H9 (cell line): ENCODE data around the gene MTHFD1L. TPM values are rescaled to one million over a fixed set of nuclear protein-coding genes. Genes with fewer than 3 reads are reported as not detected.

Experiments
- DNase-seq: peaks from one replicate; pipeline ENCODE4 v3.0.0-alpha.2; 2017
- H2AFZ ChIP-seq: one replicate; pipeline ENCODE4 v1.6.1; 2013; ENCODE audit warnings: mild to moderate bottlenecking, low read length, control low read depth, moderate library complexity
- H2AK5ac ChIP-seq: 2 replicates; pipeline ENCODE4 v1.6.1; 2013; ENCODE audit warnings: low read length, control low read depth, mixed read lengths; ENCODE audit not compliant: insufficient read length
- H2BK120ac ChIP-seq: one replicate; pipeline ENCODE4 v1.6.1; 2013; ENCODE audit warnings: low read depth, mild to moderate bottlenecking, low read length, control low read depth, inconsistent platforms; ENCODE audit not compliant: poor library complexity, severe bottlenecking
- H2BK12ac ChIP-seq: 2 replicates; pipeline ENCODE4 v1.6.1; 2013; ENCODE audit warnings: low read length, control low read depth, mixed read lengths, low read depth; ENCODE audit not compliant: insufficient read length
- H2BK15ac ChIP-seq: 2 replicates; pipeline ENCODE4 v1.6.1; 2013; ENCODE audit warnings: low read depth, low read length, control low read depth
- H2BK20ac ChIP-seq: one replicate; pipeline ENCODE4 v1.6.1; 2013; ENCODE audit warnings: low read depth, mild to moderate bottlenecking, low read length, control low read depth, inconsistent platforms; ENCODE audit not compliant: poor library complexity, severe bottlenecking
- H2BK5ac ChIP-seq: 2 replicates; pipeline ENCODE4 v1.6.1; 2013; ENCODE audit warnings: low read length, control low read depth, mixed read lengths; ENCODE audit not compliant: insufficient read length
- H3K14ac ChIP-seq: 2 replicates; pipeline ENCODE4 v1.6.1; 2013; ENCODE audit warnings: low read length, control low read depth; ENCODE audit not compliant: insufficient read depth
- H3K18ac ChIP-seq: 2 replicates; pipeline ENCODE4 v1.6.1; 2013; ENCODE audit warnings: low read depth, mild to moderate bottlenecking, mixed read lengths, low read length, control low read depth; ENCODE audit not compliant: insufficient read length
- H3K23ac ChIP-seq: 2 replicates; pipeline ENCODE4 v1.6.1; 2013; ENCODE audit warnings: low read length, control low read depth, mixed read lengths, low read depth; ENCODE audit not compliant: insufficient read length
- H3K23me2 ChIP-seq: 2 replicates; pipeline ENCODE4 v1.6.1; 2013; ENCODE audit warnings: low read depth, mild to moderate bottlenecking, mixed read lengths, low read length, control low read depth; ENCODE audit not compliant: insufficient read length, poor library complexity, severe bottlenecking
- H3K27ac ChIP-seq: 2 replicates; pipeline ENCODE4 v1.5.1; 2013; ENCODE audit warnings: low read length, control low read depth, mixed read lengths, low read depth; ENCODE audit not compliant: insufficient read length
- H3K27me3 ChIP-seq: 2 replicates; pipeline ENCODE4 v1.6.1; 2013; ENCODE audit warnings: low read length, control low read depth, inconsistent platforms; ENCODE audit not compliant: insufficient read depth
- H3K4ac ChIP-seq: 2 replicates; pipeline ENCODE4 v1.6.1; 2013; ENCODE audit warnings: low read depth, mild to moderate bottlenecking, control low read depth, inconsistent platforms, low read length, moderate library complexity
- H3K4me1 ChIP-seq: 2 replicates; pipeline ENCODE4 v1.6.1; 2013; ENCODE audit warnings: low read length, control low read depth, inconsistent platforms; ENCODE audit not compliant: insufficient read depth
- H3K4me2 ChIP-seq: 2 replicates; pipeline ENCODE4 v1.6.1; 2013; ENCODE audit warnings: low read length, control low read depth, mixed read lengths; ENCODE audit not compliant: insufficient read length, insufficient read depth
- H3K56ac ChIP-seq: 2 replicates; pipeline ENCODE4 v1.6.1; 2013; ENCODE audit warnings: low read depth, mild to moderate bottlenecking, mixed read lengths, low read length, control low read depth; ENCODE audit not compliant: insufficient read length
- H3K79me1 ChIP-seq: 2 replicates; pipeline ENCODE4 v1.6.1; 2013; ENCODE audit warnings: low read depth, mild to moderate bottlenecking, moderate library complexity, low read length, control low read depth, inconsistent platforms; ENCODE audit not compliant: insufficient read depth, poor library complexity, severe bottlenecking
- H3K79me2 ChIP-seq: 2 replicates; pipeline ENCODE4 v1.6.1; 2013; ENCODE audit warnings: low read length, control low read depth, inconsistent platforms; ENCODE audit not compliant: insufficient read depth
- H3K9ac ChIP-seq: 2 replicates; pipeline ENCODE4 v1.6.1; 2013; ENCODE audit warnings: low read length, control low read depth, mixed read lengths; ENCODE audit not compliant: insufficient read length; ENCODE audit errors: extremely low read depth
- H3K9me3 ChIP-seq: one replicate; pipeline ENCODE4 v1.6.1; 2013; ENCODE audit warnings: low read depth, low read length, inconsistent platforms; ENCODE audit not compliant: control insufficient read depth
- H3T11ph ChIP-seq: one replicate; pipeline ENCODE4 v1.6.1; 2013; ENCODE audit warnings: mild to moderate bottlenecking, low read length, control low read depth, inconsistent platforms
- H4K20me1 ChIP-seq: one replicate; pipeline ENCODE4 v1.6.1; 2013; ENCODE audit not compliant: control insufficient read depth, insufficient read length, insufficient read depth
- H4K5ac ChIP-seq: 2 replicates; pipeline ENCODE4 v1.6.1; 2013; ENCODE audit warnings: low read depth, mild to moderate bottlenecking, mixed read lengths, low read length, control low read depth; ENCODE audit not compliant: insufficient read length
- H4K8ac ChIP-seq: replicated peaks from 2 replicates; pipeline ENCODE4 v1.6.1; 2013; ENCODE audit warnings: low read length, control low read depth, mixed read lengths, low read depth; ENCODE audit not compliant: insufficient read length
- H4K91ac ChIP-seq: 2 replicates; pipeline ENCODE4 v1.6.1; 2013; ENCODE audit warnings: low read depth, mild to moderate bottlenecking, moderate library complexity, mixed read lengths, low read length, control low read depth; ENCODE audit not compliant: insufficient read length
- H3K27ac Mint-ChIP-seq, 3 experiments: 2 replicates in 2 of 3; 3 replicates in 1 of 3; pipeline ENCODE4 v1.8.0; 2020 to 2021; ENCODE audit warnings: mixed read lengths in 3 of 3, mild to moderate bottlenecking in 1 of 3, moderate library complexity in 1 of 3
- H3K27me3 Mint-ChIP-seq: 2 replicates; pipeline ENCODE4 v1.8.0; 2021; ENCODE audit warnings: low read depth, mild to moderate bottlenecking, moderate library complexity, mixed read lengths
- H3K36me3 Mint-ChIP-seq, 3 experiments: 2 replicates in 2 of 3; 3 replicates in 1 of 3; pipeline ENCODE4 v1.8.0; 2020 to 2021; ENCODE audit warnings: low read depth in 3 of 3, mixed read lengths in 3 of 3; ENCODE audit not compliant: insufficient read depth in 1 of 3
- H3K4me1 Mint-ChIP-seq, 2 experiments: 2 replicates each; pipeline ENCODE4 v1.8.0; 2020; ENCODE audit warnings: mixed read lengths in 2 of 2
- H3K4me3 Mint-ChIP-seq, 2 experiments: 2 replicates in 1 of 2; 3 replicates in 1 of 2; pipeline ENCODE4 v1.8.0; 2020 to 2021; ENCODE audit warnings: mild to moderate bottlenecking in 2 of 2, mixed read lengths in 2 of 2, moderate library complexity in 1 of 2
- H3K9me3 Mint-ChIP-seq, 2 experiments: 2 replicates in 1 of 2; 3 replicates in 1 of 2; pipeline ENCODE4 v1.8.0; 2020; ENCODE audit warnings: mild to moderate bottlenecking in 2 of 2, mixed read lengths in 2 of 2, moderate library complexity in 1 of 2
- WGBS: extraction: QIAGEN DNeasy Blood & Tissue Kit; methylation state at CpG from one replicate; pipeline ENCODE4 v1.1.7; 2013; ENCODE audit warnings: missing lambda C conversion rate, low lambda C conversion rate, mixed read lengths; ENCODE audit not compliant: insufficient read length; ENCODE audit errors: extremely low coverage; 5-methylcytosine and 5-hydroxymethylcytosine counted together
- total RNA-seq: library from RNA; stranded (reverse); gene quantifications from 2 replicates; pipeline ENCODE4 v1.2.1, GENCODE V29; 2021
- TF ChIP-seq, protein P1 (sequence below): fragments of 200-600 bp; sonication (generic); conservative IDR thresholded peaks from 3 replicates; pipeline ENCODE4 v1.8.0; 2021; ENCODE audit warnings: antibody characterized with exemption, mild to moderate bottlenecking

MTHFD1L gene
- total RNA-seq, 1 experiment from 2014 or later, result 90.2 TPM

DNA sequence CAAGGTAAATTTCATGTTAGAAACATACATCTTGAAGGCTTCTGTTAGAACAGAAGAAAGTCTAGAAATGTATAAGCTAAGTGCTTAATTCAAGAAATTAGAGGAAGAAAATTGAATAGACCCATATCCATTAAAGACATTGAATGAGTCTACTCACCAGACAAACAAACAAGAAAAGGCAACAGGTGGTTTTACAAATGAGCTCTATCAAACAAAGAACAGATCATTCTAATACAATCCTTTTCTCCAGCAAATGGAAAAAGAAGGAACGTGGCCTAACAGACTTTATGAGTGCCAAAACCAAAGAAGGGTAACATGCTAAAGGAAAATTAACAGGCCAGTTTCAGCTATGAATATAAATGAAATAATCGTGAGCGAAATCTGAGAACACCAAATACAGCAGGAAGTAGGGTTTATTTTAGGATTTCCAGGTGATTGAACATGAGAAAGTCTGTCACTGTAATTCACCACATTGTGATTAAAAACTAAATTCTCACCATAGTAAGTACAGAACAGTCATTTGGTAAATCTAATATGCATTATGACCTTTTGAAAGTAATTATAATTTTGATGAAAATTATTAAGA is 22.6 kb downstream of the MTHFD1L start:
- Histone ChIP-seq H3K9me3 (no peaks in the 10 kb centered on the region), H3K79me1 (no peaks in the 10 kb centered on the region), H3K23ac (no peak overlapping the region), H2BK12ac (no peak overlapping the region), H3K4ac (no peak overlapping the region), H3K14ac (no peak overlapping the region), H3T11ph (no peak overlapping the region), H3K56ac (no peak overlapping the region), H2AK5ac (no peak overlapping the region), H3K4me2 (no peak overlapping the region), H2BK5ac (no peak overlapping the region), H3K23me2 (no peaks in the 10 kb centered on the region), H3K27ac (no peak overlapping the region), H2BK20ac (no peak overlapping the region), H2BK120ac (no peak overlapping the region), H3K4me1 (no peaks in the 10 kb centered on the region), H2BK15ac (no peak overlapping the region), H2AFZ (no peak overlapping the region), H4K91ac (no peak overlapping the region), H3K79me2 (no peaks in the 10 kb centered on the region), H4K20me1 (no peaks in the 10 kb centered on the region), H3K27me3 (no peaks in the 10 kb centered on the region), H4K8ac (no peak overlapping the region), H4K5ac (no peak overlapping the region), H3K9ac (no peak overlapping the region), H3K18ac (no peak overlapping the region)
- Mint-ChIP-seq H3K9me3 (no peaks in the 10 kb centered on the region), H3K4me3 (no peak overlapping the region), H3K27me3 (no peaks in the 10 kb centered on the region), H3K36me3 (peaks cover 33 to 83% (median 66%) of the 10 kb centered on the region in 3 experiments), H3K27ac (no peak overlapping the region), H3K4me1 (no peaks in the 10 kb centered on the region)
- WGBS, result no CpG with 5 or more reads among the region's 3 CpGs
- no peak for DNase-seq
- TF ChIP-seq, protein P1, sequence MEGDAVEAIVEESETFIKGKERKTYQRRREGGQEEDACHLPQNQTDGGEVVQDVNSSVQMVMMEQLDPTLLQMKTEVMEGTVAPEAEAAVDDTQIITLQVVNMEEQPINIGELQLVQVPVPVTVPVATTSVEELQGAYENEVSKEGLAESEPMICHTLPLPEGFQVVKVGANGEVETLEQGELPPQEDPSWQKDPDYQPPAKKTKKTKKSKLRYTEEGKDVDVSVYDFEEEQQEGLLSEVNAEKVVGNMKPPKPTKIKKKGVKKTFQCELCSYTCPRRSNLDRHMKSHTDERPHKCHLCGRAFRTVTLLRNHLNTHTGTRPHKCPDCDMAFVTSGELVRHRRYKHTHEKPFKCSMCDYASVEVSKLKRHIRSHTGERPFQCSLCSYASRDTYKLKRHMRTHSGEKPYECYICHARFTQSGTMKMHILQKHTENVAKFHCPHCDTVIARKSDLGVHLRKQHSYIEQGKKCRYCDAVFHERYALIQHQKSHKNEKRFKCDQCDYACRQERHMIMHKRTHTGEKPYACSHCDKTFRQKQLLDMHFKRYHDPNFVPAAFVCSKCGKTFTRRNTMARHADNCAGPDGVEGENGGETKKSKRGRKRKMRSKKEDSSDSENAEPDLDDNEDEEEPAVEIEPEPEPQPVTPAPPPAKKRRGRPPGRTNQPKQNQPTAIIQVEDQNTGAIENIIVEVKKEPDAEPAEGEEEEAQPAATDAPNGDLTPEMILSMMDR, result no peak
